GM18909 (cell line): ENCODE measurements around the gene ATP6V1B1.

Experiments used
- ATAC-seq: cut with Tn5 transposase; IDR thresholded peaks from one replicate; pipeline ENCODE4 v1.9.1; 2021; ENCODE audit warnings: mild to moderate bottlenecking; ENCODE audit not compliant: unreplicated experiment, poor library complexity

ATP6V1B1 gene

GRCh38 chr2:70942396-70943204 is 6.9 kb downstream of the ATP6V1B1 start:
- ATAC-seq, result no peak

GRCh38 chr2:70943205-70943871 is 7.6 kb downstream of the ATP6V1B1 start:
- ATAC-seq, result no peak

- no peak for ATAC-seq
Measured at GRCh38 chr2:70944111-70944690, 8.5 kb downstream of the ATP6V1B1 start.

- ATAC-seq, result no peak
Measured at GRCh38 chr2:70946832-70947442, 11.2 kb downstream of the ATP6V1B1 start.

GRCh38 chr2:70947556-70948184 is 12.0 kb downstream of the ATP6V1B1 start:
- ATAC-seq, result no peak

GRCh38 chr2:70948337-70949003 is 12.8 kb downstream of the ATP6V1B1 start:
- no peak for ATAC-seq

GRCh38 chr2:70949086-70949485 is 13.4 kb downstream of the ATP6V1B1 start:
- ATAC-seq, result no peak

GRCh38 chr2:70954886-70955285 is 19.2 kb downstream of the ATP6V1B1 start:
- no peak for ATAC-seq

- no peak for ATAC-seq
Measured at GRCh38 chr2:70956141-70956540, 20.4 kb downstream of the ATP6V1B1 start.

- no peak for ATAC-seq
Measured at GRCh38 chr2:70957798-70958197, 22.1 kb downstream of the ATP6V1B1 start.

GRCh38 chr2:70958759-70959158 is 23.1 kb downstream of the ATP6V1B1 start:
- ATAC-seq, result no peak

- no peak for ATAC-seq
Measured at GRCh38 chr2:70959271-70959761, 23.6 kb downstream of the ATP6V1B1 start.

- ATAC-seq, result no peak
Measured at GRCh38 chr2:70959851-70960832, 24.4 kb downstream of the ATP6V1B1 start.

GRCh38 chr2:70960833-70961647 is 25.3 kb downstream of the ATP6V1B1 start:
- ATAC-seq, result no peak

GRCh38 chr2:70961648-70961994 is 25.9 kb downstream of the ATP6V1B1 start:
- no peak for ATAC-seq

GRCh38 chr2:70962211-70962884 is 26.6 kb downstream of the ATP6V1B1 start:
- ATAC-seq, result no peak
